ENCODE results near the gene NUP62.

NUP62 gene

DNA sequence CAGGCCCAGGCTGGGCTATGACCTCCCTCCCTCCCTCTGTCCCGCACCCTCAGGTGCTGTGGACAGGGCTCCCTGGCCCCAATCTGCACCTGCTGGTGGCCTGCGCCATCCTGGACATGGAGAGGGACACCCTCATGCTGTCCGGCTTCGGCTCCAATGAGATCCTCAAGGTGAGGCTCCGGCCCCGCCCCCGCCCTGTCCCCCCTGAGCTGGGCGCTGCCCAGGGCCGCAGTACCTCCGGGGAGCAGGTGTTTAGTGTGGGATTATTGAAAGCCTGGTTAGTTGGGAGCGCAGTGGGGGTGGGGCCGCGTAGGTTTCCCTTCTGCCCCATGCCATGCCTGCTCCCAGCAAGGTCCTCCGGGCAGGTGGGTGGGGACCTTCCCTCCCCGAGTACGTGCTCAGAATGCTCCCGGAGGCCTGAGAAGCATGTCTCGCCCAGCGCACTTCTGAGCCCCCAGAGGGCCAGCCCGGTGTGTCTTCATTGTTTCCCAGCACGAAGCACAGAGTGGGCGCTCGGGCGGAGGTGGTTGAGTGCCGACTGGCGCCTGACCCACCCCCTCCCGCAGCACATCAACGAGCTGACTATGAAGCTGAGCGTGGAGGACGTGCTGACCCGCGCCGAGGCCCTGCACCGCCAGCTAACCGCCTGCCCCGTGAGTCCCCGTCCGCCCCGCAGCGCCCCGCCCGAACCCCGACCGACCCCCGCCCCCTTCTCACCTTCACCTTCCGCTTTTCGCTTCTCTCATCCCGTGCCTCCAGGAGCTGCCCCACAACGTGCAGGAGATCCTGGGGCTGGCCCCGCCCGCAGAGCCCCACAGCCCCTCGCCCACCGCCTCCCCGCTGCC is 41.4 kb downstream of the NUP62 start:
- no peak for TF ChIP-seq GATA2 (IDR thresholded peaks at IDR 0.05; ENCODE audit: low read depth, low read length)
- no peak for TF ChIP-seq GATA3 (IDR thresholded peaks at IDR 0.05; ENCODE audit: low read depth, low read length)

DNA sequence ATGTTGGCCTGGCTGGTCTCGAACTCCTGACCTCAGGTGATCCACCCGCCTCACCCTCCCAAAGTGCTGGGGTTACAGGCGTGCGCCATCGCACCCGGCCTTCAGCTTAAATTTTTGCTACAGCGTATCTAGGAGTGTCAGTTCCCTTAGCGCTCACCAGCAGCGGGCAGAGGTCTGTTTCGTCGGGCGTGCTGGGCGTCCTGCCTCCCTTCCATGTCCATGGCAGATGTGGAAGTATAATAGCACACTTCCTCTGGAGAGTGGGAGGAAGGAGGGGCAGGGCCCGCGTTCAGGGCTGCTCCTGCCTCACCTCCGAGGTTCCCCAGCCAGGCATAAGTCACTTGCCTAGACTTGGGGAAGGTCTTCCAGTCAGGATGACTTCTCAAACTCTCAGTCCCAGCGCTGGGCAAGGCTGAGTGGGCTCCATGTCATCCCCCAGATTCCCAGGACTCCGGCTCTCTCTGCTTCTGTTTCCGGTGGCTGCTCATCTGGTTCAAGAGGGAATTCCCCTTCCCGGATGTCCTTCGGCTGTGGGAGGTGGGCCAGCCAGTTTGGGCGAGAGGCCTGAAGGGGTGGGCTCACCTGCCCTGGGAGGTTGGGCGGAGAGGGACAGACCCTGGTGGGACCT is 42.2 kb downstream of the NUP62 start:
- TF ChIP-seq GATA2 (IDR thresholded peaks at IDR 0.05; ENCODE audit: low read depth, low read length) (no peak), GATA3 (IDR thresholded peaks at IDR 0.05; ENCODE audit: low read depth, low read length) (no peak)

DNA sequence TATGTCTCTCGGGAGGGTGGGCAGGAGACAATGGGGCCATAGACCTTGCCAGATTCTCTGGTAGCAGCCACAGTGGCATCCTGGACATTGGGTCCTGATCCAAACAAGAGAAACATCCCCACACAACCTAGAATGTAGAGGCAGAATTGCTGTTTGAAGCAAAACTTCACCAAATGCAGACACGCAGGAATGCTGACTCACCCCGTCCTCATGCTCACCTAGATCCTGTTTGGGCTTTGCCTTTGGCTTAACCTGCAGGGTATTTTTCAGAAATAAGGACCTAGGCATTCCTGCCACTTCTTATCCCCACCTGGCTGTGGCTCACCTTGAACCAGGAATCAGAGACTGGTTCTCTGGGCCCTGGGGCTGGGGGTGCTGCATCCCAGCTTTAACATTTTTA is 44.5 kb downstream of the NUP62 start:
- TF ChIP-seq GATA2 (IDR thresholded peaks at IDR 0.05; ENCODE audit: low read depth, low read length) (no peak), GATA3 (IDR thresholded peaks at IDR 0.05; ENCODE audit: low read depth, low read length) (no peak)

DNA sequence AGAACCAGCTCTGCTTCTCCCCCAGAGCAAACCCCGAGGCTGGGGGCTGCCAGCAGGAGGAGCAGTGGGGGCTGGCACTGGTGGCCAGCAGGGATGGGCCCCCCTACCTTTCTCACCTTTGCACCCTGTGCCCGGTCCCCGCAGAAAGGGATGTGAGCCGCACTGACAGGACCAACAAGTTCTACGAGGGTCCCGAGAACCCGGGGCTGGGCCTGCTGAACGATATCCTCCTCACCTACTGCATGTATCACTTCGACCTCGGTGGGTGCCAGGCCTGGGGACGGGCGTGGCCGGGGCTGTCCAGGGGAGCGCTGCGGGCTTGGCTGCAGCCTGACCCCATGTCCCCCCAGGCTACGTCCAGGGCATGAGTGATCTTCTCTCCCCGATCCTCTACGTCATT is 45.2 kb downstream of the NUP62 start:
- no peak for TF ChIP-seq GATA2 (IDR thresholded peaks at IDR 0.05; ENCODE audit: low read depth, low read length)
- no peak for TF ChIP-seq GATA3 (IDR thresholded peaks at IDR 0.05; ENCODE audit: low read depth, low read length)

DNA sequence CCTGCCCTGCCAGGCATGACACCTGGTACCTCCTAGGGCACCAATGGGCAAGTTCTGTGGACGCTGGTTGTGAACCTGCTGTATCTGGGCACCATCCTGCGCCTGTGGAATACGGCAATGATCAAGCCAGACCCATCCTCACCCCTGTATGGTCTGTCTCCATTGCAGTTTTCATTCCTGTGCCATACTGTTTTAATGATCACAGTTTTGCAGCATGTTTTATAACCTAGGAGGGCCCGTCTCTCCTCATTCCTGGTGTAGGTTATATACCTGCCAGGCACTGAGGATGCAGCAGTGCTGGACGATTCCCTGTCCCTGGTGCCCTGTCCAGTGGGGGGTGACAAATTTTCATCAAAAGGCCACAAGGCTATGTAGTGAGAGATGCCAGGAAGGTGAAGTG is 46.2 kb downstream of the NUP62 start:
- no peak for TF ChIP-seq GATA3 (IDR thresholded peaks at IDR 0.05; ENCODE audit: low read depth, low read length)
- no peak for TF ChIP-seq GATA2 (IDR thresholded peaks at IDR 0.05; ENCODE audit: low read depth, low read length)

DNA sequence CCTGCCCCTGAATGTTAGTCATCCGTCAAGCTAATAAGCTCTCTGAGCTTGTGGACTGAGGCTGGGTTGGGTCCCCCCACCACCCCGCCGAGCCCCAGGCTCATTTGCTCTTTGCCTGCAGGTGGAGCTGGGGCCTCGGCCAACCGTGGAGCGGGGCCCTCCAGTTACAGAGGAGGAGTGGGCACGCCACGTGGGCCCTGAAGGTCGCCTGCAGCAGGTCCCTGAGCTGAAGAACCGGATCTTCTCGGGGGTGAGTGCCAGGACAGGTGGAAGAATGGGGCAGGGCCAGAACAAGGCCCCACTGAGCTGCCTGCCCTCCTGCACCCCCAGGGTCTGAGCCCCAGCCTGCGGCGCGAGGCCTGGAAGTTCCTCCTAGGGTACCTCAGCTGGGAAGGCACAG is 46.7 kb downstream of the NUP62 start:
- no peak for TF ChIP-seq GATA3 (IDR thresholded peaks at IDR 0.05; ENCODE audit: low read depth, low read length)

DNA sequence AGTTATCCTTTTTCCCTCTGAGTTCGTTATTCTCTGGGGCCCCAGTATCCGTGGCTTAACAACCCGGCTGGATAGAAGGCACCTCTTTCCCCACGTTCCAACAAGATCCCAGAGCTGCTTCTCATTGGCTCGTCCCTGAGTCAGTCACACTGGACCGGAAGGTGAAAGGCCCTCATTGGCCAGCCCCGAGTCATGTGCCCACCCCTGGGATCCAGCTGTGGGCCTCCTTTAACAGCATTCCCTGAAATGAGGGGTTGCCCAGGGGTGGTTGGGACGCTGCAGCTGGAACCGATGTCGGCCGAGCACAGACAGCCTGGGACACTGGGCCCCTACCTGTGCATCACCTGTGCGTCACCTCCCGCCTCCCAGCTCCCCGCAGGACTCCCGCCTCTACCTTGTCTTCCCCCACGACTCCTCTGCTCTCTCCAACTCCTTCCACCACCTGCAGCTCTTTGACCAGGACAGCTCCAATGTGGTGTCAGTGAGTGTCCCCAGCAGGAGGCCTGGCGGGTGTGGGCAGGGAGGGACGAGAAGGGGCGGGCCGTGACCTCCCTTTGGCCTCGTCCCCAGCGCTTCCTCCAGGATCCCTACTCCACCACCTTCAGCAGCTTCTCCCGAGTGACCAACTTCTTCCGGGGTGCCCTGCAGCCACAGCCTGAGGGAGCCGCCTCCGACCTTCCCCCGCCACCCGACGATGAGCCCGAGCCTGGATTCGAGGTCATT is 47.5 kb downstream of the NUP62 start:
- TF ChIP-seq GATA2 (IDR thresholded peaks at IDR 0.05; ENCODE audit: low read depth, low read length) = no peak
- TF ChIP-seq GATA3 (IDR thresholded peaks at IDR 0.05; ENCODE audit: low read depth, low read length) = no peak

DNA sequence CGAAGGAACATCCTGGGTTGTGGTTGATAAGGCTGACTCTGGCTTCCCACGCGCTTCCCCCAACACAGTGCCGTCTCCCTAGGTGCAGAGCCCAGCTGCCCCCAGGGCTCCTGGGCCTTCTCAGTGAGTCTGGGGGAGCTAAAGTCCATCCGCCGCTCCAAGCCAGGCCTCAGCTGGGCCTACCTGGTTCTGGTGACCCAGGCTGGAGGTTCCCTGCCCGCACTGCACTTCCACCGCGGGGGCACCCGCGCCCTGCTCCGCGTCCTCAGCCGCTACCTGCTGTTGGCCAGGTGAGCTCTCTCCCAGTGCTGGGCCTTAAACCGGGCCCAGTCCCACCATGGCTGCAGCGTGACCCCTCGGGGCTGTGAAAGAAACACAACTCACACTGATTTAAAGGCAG is 48.1 kb downstream of the NUP62 start:
- TF ChIP-seq GATA3 (IDR thresholded peaks at IDR 0.05; ENCODE audit: low read depth, low read length) = no peak
- no peak for TF ChIP-seq GATA2 (IDR thresholded peaks at IDR 0.05; ENCODE audit: low read depth, low read length)

DNA sequence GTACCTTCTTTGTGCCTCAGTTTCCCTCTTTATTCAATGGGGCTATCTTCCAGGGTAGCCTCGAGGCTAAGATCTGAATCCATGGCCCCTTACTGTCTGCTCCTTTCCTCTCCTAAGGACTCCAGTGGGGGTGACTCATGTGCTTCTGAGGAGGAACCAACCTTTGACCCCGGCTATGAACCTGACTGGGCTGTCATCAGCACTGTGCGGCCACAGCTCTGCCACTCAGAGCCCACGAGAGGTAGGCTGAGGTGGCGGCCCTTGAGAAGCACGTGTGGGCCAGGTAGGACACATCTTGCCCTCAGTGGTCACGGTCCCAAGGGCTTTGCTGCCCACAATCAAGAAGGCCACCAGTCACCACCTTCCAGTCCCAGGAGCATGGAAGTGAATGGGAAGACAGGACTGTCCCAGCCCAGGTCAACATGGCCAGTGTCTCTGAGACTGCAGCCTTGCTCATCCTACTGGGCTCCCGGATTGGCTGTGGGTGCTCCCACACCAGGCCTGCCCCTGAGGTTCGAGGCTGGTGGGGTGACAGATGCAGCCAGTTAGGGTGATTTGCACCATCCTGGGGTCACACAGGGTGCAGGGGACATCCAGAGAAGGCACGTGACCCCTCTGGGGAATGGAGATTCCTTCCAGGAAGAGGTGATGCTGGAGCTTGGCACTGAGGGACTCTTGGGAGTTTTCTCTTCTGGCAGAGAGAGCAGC is 49.0 kb downstream of the NUP62 start:
- TF ChIP-seq GATA3 (IDR thresholded peaks at IDR 0.05; ENCODE audit: low read depth, low read length) (no peak), GATA2 (IDR thresholded peaks at IDR 0.05; ENCODE audit: low read depth, low read length) (no peak)

DNA sequence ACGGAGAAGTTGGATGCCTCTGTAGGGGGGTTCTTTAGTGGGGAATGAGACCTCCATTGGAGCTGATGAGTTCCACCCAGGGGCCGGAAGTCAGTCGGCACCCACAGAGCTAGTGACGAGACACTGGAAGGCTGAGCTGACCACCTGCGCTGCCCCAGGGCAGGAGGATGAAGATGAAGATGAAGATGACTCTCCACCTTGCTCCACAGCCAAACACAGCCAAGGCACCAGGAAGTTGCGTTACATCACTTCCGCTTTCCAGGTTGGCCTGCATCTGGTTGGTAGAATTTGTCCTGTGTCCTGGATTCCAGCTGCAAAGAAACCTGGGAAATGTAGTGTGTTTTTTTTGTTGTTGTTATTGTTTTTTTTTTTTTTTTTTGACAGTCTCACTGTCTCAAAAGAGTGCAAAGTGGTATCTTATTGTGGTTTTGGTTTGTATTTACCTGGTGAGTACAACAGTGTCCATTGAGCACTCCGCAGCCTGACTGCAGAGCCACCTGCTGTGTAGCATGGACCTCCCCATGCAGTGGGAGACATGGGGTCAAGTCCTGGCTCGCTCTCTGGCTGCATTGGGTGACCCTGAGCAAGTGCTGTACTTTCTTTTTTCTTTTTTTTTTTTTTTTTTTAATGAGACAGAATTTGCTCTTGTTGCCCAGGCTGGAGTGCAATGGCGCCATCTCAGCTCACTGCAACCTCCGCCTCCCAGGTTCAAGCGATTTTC is 49.9 kb downstream of the NUP62 start:
- TF ChIP-seq GATA3 (IDR thresholded peaks at IDR 0.05; ENCODE audit: low read depth, low read length) (no peak), GATA2 (IDR thresholded peaks at IDR 0.05; ENCODE audit: low read depth, low read length) (no peak)

DNA sequence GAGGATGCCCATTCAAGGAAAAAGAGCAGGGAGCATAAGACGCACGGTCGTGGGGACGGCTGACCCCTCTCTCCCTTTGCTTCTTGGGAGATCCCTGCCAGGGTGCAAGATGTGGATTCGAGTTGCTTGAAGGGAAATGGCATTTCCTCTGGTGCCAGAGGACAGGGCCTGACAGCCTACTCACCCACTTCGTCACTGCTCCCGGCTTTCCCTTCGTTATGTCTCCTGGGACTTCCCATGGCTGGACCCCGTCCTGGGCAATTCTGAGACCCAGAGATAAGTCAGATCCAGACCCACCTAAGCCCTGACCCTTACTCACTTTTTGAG is 50.6 kb downstream of the NUP62 start:
- TF ChIP-seq GATA2 (IDR thresholded peaks at IDR 0.05; ENCODE audit: low read depth, low read length) (no peak), GATA3 (IDR thresholded peaks at IDR 0.05; ENCODE audit: low read depth, low read length) (no peak)

DNA sequence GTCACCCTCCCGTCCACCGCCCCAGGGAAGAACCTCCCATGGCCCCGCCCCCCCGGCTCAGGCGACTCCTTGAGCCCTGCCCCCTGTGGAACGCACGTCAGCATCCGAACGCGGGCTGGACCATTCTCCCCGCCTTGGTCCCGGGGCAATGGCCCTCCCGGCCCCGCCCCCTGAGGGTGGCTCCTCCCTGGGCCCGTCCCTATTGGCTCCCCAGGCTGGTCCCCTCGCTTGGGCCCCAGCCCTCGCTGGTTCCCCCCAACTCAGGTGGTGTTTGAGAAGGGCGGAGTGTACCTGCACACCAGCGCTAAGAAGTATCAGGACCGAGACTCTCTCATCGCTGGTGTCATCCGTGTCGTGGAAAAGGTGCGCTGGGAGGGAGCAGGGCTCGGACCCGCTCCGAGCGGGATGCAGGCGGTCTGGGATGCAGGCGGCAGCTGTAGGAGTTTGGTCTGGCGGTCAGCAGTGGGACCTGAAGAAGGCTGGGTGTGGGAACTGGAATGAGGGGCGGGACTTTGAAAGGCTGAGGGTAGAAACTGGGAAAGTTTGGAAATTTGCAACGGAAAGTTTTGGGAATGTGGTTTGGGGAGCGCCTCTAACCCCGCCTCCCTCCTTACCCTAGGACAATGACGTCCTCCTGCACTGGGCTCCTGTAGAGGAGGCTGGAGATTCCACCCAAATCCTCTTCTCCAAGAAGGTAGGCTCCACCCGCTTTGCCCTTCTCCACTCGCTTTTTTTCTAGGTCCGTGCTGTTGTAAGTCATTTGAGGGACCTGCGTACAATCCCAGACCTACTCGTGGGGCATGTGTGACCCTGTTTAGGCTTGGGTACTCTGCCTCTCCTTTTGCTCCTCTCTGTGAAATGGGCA is 51.2 kb downstream of the NUP62 start:
- TF ChIP-seq GATA3 (IDR thresholded peaks at IDR 0.05; ENCODE audit: low read depth, low read length) (no peak), GATA2 (IDR thresholded peaks at IDR 0.05; ENCODE audit: low read depth, low read length) (no peak)
